ENCODE results near the gene ZNF652.
A peak's percentile ranks its signal among the peaks of the same experiment; 100 is the strongest.

The ZNF652 gene

GRCh38 chr17:49356320-49356719 lies 5.7 kb downstream of the ZNF652 start:
- no peak for DNase-seq

- DNase-seq: no peak
Observed at GRCh38 chr17:49353607-49354006, 8.4 kb downstream of the ZNF652 start.

GRCh38 chr17:49352587-49353154 lies 9.4 kb downstream of the ZNF652 start:
- DNase-seq: no peak

- DNase-seq: no peak
Observed at GRCh38 chr17:49351572-49352140, 10.4 kb downstream of the ZNF652 start.

- DNase-seq: no peak
Observed at GRCh38 chr17:49349541-49349940, 12.5 kb downstream of the ZNF652 start.

- no peak for DNase-seq
Observed at GRCh38 chr17:49344914-49345313, 17.1 kb downstream of the ZNF652 start.

GRCh38 chr17:49343273-49343672 lies 18.8 kb downstream of the ZNF652 start:
- DNase-seq: no peak

GRCh38 chr17:49342575-49342936 lies 19.5 kb downstream of the ZNF652 start:
- no peak for DNase-seq

GRCh38 chr17:49341356-49341755 lies 20.7 kb downstream of the ZNF652 start:
- no peak for DNase-seq

- DNase-seq: no peak
Observed at GRCh38 chr17:49339354-49339753, 22.7 kb downstream of the ZNF652 start.

- no peak for DNase-seq
Observed at GRCh38 chr17:49338883-49339282, 23.2 kb downstream of the ZNF652 start.

GRCh38 chr17:49337884-49338283 lies 24.2 kb downstream of the ZNF652 start:
- DNase-seq: no peak

GRCh38 chr17:49334744-49335512 lies 27.1 kb downstream of the ZNF652 start:
- no peak for DNase-seq

- no peak for DNase-seq
Observed at GRCh38 chr17:49333804-49334203, 28.2 kb downstream of the ZNF652 start.

GRCh38 chr17:49327835-49328784 lies 33.9 kb downstream of the ZNF652 start:
- no peak for DNase-seq

GRCh38 chr17:49325980-49326379 lies 36.1 kb downstream of the ZNF652 start:
- no peak for DNase-seq

GRCh38 chr17:49318435-49318965 lies 43.5 kb downstream of the ZNF652 start:
- no peak for DNase-seq

GRCh38 chr17:49316889-49317675 lies 45.0 kb downstream of the ZNF652 start:
- DNase-seq: no peak

- DNase-seq: no peak
Observed at GRCh38 chr17:49316258-49316570, 45.8 kb downstream of the ZNF652 start.

- peak; percentile 75 for DNase-seq
Observed at GRCh38 chr17:49315551-49316257, 46.3 kb downstream of the ZNF652 start.

- no peak for DNase-seq
Observed at GRCh38 chr17:49312722-49313121, 49.3 kb downstream of the ZNF652 start.

- no peak for DNase-seq
Observed at GRCh38 chr17:49299996-49300395, 62.1 kb downstream of the ZNF652 start.
